Measurements from ENCODE around the gene SETD1B. TPM values are rescaled to one million over a fixed set of nuclear protein-coding genes. Genes with fewer than 3 reads are reported as not detected.

SETD1B gene
- total RNA-seq, 1 donor from 2014 or later = 2.4 TPM

- DNase-seq (ENCODE audit: low spot score in 2 of 2) = no peak
- no peak for FAIRE-seq
Measured at GRCh38 chr12:121822393-121823100, 18.7 kb downstream of the SETD1B start.

GRCh38 chr12:121823101-121823726, 19.4 kb downstream of the SETD1B start:
- DNase-seq (ENCODE audit: low spot score in 2 of 2) = no peak
- no peak for FAIRE-seq

GRCh38 chr12:121823727-121824115, 19.9 kb downstream of the SETD1B start:
- FAIRE-seq = no peak
- no peak for DNase-seq (ENCODE audit: low spot score in 2 of 2)

- FAIRE-seq = no peak
Measured at GRCh38 chr12:121825041-121825523, 21.3 kb downstream of the SETD1B start.

GRCh38 chr12:121826318-121827150, 22.7 kb downstream of the SETD1B start:
- DNase-seq (ENCODE audit: low spot score in 2 of 2) (no peak), FAIRE-seq (no peak)

More at GRCh38 chr12:121825041-121825523, 21.3 kb downstream of the SETD1B start:
- DNase-seq (ENCODE audit: low spot score in 2 of 2) = no peak

GRCh38 chr12:121827351-121828099, 23.7 kb downstream of the SETD1B start:
- DNase-seq (ENCODE audit: low spot score in 2 of 2) = no peak
- FAIRE-seq = no peak

- FAIRE-seq = no peak
- DNase-seq (ENCODE audit: low spot score in 2 of 2) = no peak
Measured at GRCh38 chr12:121828306-121828705, 24.5 kb downstream of the SETD1B start.

- DNase-seq (ENCODE audit: low spot score in 2 of 2) (no peak), FAIRE-seq (no peak)
Measured at GRCh38 chr12:121828826-121829225, 25.0 kb downstream of the SETD1B start.

GRCh38 chr12:121829250-121829918, 25.6 kb downstream of the SETD1B start:
- FAIRE-seq (no peak), DNase-seq (ENCODE audit: low spot score in 2 of 2) (no peak)

- peak in 1 of 2 donors; percentile 9 for DNase-seq (ENCODE audit: low spot score in 2 of 2)
- FAIRE-seq = no peak
Measured at GRCh38 chr12:121830134-121830533, 26.3 kb downstream of the SETD1B start.

GRCh38 chr12:121830588-121831265, 26.9 kb downstream of the SETD1B start:
- DNase-seq (ENCODE audit: low spot score in 2 of 2) (no peak), FAIRE-seq (no peak)

- DNase-seq (ENCODE audit: low spot score in 2 of 2) (no peak), FAIRE-seq (no peak)
Measured at GRCh38 chr12:121831571-121832245, 27.9 kb downstream of the SETD1B start.

- no peak for FAIRE-seq
- DNase-seq (ENCODE audit: low spot score in 2 of 2) = no peak
Measured at GRCh38 chr12:121837680-121838079, 33.9 kb downstream of the SETD1B start.

- FAIRE-seq = no peak
- DNase-seq (ENCODE audit: low spot score in 2 of 2) = no peak
Measured at GRCh38 chr12:121838126-121838525, 34.3 kb downstream of the SETD1B start.

GRCh38 chr12:121839106-121839992, 35.5 kb downstream of the SETD1B start:
- no peak for FAIRE-seq

GRCh38 chr12:121839993-121840761, 36.4 kb downstream of the SETD1B start:
- DNase-seq (ENCODE audit: low spot score in 2 of 2) (no peak), FAIRE-seq (no peak)

More at GRCh38 chr12:121839106-121839992, 35.5 kb downstream of the SETD1B start:
- DNase-seq (ENCODE audit: low spot score in 2 of 2) = peak; percentile 82 to 96

Data from frontal cortex (tissue), 4 donors.